NCI-H1417 treated with DMSO at 0.1 percent for 48 hours (cell line): Measurements from ENCODE around the gene TCF4.

Experiments
- DNase-seq: peaks from one replicate; lab custom pipeline; 2025; lab: John Stamatoyannopoulos, UW

The TCF4 gene

GRCh38 chr18:55320424-55321264 lies 267.3 kb downstream of the TCF4 start:
- peak; percentile 66 for DNase-seq

- peak; percentile 77 for DNase-seq
Observed at GRCh38 chr18:55319459-55320193, 268.4 kb downstream of the TCF4 start.

GRCh38 chr18:55318951-55319441 lies 269.0 kb downstream of the TCF4 start:
- DNase-seq = peak; percentile 77

GRCh38 chr18:55317864-55318263 lies 270.1 kb downstream of the TCF4 start:
- DNase-seq = peak; percentile 99

- no peak for DNase-seq
Observed at GRCh38 chr18:55317324-55317723, 270.7 kb downstream of the TCF4 start.

- no peak for DNase-seq
Observed at GRCh38 chr18:55316486-55317184, 271.4 kb downstream of the TCF4 start.

GRCh38 chr18:55314615-55315237 lies 273.3 kb downstream of the TCF4 start:
- peak; percentile 97 for DNase-seq

GRCh38 chr18:55314031-55314430 lies 274.0 kb downstream of the TCF4 start:
- DNase-seq = peak; percentile 89

GRCh38 chr18:55310863-55311262 lies 277.1 kb downstream of the TCF4 start:
- DNase-seq = no peak

GRCh38 chr18:55310044-55310676 lies 277.8 kb downstream of the TCF4 start:
- no peak for DNase-seq

- no peak for DNase-seq
Observed at GRCh38 chr18:55309249-55309648, 278.7 kb downstream of the TCF4 start.

- peak; percentile 90 for DNase-seq
Observed at GRCh38 chr18:55307505-55307904, 280.5 kb downstream of the TCF4 start.

- no peak for DNase-seq
Observed at GRCh38 chr18:55306359-55307024, 281.5 kb downstream of the TCF4 start.

GRCh38 chr18:55302167-55302833 lies 285.7 kb downstream of the TCF4 start:
- no peak for DNase-seq

GRCh38 chr18:55301824-55302166 lies 286.2 kb downstream of the TCF4 start:
- no peak for DNase-seq

- DNase-seq = peak; percentile 90
Observed at GRCh38 chr18:55300936-55301531, 287.0 kb downstream of the TCF4 start.

GRCh38 chr18:55300421-55300935 lies 287.5 kb downstream of the TCF4 start:
- DNase-seq = peak; percentile 90

GRCh38 chr18:55296778-55297177 lies 291.2 kb downstream of the TCF4 start:
- no peak for DNase-seq

GRCh38 chr18:55296115-55296514 lies 291.9 kb downstream of the TCF4 start:
- no peak for DNase-seq

- DNase-seq = no peak
Observed at GRCh38 chr18:55290898-55291297, 297.1 kb downstream of the TCF4 start.
